MV-4-11 (cell line): ENCODE data around the gene FETUB.
A peak's percentile ranks its signal among the peaks of the same experiment; 100 is the strongest.

Source experiments
- DNase-seq: peaks from one replicate; lab custom pipeline; 2025; lab: John Stamatoyannopoulos, UW

Gene FETUB, protein sequence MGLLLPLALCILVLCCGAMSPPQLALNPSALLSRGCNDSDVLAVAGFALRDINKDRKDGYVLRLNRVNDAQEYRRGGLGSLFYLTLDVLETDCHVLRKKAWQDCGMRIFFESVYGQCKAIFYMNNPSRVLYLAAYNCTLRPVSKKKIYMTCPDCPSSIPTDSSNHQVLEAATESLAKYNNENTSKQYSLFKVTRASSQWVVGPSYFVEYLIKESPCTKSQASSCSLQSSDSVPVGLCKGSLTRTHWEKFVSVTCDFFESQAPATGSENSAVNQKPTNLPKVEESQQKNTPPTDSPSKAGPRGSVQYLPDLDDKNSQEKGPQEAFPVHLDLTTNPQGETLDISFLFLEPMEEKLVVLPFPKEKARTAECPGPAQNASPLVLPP

DNA sequence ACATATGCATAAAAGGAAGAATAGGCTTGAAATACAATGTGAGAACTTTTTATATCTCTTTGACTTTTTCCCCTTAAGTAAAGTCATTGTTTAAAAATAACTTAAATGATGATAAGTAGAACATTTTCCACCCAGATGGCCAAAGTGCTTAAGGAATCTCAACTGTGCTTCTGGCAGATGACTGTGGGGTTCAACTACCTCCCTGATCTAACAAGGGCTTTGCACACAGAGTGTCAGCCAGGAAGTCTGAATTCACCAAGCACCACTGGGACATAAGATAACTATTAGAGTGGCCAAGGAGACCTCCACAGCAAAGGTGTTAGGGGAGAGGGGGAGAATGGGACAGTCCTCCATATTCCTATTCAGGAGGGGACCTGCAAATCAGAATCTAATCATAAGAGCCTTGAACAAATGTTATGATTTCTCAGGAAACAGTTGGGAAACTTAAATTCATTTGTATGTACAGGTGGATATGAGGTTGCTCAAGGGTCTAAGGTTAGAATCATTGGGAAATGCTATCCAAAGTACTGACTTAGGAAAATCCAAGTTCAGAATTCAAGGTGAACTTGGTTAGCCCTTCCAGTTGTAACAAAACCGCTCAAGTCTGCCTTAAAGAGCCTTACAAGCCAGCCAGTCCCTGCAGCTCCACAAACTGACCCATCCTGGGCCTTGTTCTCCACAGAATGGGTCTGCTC, at the start of gene FETUB:
Gene FETUB (plus strand): TSS at position 622 of the 695 bp plus-strand sequence. CDS start 62 bp downstream, at position 684.
- DNase-seq, result no peak

DNA sequence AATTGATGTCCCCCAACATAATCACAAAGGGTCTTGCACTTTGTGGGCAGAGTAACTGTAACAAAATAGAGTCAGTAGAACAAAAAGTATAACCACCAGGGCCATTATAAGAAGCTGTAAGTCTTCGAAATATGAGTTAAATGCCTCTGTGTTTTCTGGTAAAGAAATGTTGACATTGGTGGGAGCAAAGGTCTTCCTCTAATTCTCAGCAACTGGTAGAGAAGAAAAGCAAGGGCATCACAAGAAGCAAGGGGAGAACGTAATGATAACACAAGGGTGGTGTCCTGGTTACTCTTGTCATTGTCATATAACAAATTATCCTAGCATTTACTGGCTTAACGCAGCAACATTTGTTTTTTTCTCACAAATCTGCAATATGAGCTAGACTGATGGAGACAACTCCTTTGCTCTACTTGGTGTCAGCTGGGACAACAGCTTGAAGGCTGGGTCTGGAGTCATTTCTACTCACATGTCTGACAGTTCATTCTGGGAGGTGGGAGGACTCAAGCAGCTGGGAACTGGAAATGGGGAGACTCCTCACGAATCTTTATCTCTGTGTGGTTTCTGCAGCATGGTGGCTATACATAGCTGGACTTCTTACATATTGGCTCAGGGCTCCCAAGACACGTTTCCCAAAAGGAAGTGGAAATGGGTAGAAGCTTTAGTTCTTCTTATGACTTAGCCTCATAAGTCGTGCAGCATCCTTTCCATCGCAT, 49.5 kb upstream of the FETUB start:
- DNase-seq, result peak; percentile 10

DNA sequence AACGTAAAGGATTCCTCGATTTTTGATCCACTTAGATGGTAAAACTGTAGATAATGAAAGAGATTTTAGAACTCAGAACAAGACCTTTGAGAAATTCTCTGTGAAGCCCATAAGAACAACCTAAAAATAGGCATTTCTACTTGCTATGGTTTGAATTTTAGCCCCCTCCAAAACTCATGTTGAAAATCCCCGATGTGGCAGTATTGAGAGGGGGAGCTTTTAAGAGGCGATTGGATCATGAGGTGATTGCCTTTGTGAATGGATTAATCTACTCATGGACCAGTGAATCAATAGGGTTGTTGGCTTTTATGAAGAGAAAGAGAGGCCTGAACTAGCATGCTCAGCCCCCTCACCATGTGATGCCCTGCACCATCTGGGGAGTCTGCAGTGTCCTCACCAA, 47.5 kb upstream of the FETUB start:
- DNase-seq, result no peak

DNA sequence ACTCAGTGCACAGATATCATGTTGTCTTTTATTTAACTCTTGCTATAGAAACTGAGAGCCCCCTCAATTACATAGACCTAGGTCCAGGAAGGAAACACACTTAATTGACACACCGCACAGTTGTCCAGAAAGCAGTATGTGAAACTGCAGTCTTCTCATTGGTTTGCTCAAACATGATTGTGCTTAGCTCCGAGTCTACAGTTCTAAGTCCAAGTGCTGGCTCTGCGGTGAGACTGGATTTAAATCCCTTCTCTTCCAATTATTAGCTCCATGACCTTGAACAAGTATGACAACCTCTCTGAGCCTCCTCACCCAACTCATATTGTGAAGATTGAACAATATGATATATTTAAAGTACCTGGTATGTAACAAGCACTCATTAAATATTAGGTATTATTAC, 46.3 kb upstream of the FETUB start:
- no peak for DNase-seq

DNA sequence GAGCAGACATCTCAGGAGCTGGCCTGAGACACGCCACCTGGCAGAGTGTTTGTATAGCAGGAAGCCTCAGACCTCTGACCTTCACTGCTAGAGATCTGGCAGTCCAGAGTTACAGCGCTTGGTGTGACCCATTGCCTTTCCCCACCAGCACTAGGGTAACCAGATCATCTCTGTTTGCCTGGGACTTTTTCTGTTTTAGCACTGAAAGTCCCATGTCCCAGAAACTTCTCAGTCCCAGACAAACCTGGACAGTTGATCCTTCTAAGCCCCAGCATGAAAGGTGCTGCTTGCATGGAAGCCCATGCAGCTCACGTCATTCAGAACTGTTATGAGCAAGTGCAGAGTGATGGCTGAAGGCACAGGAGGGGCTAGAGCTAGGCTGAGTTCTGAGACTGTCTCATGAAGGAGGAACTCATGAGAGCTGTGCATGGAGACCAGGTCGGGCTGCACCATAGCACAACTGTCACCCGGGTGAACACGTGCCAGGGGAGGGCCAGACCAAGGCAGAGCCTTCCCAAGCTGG, 45.5 kb upstream of the FETUB start:
- DNase-seq, result no peak

DNA sequence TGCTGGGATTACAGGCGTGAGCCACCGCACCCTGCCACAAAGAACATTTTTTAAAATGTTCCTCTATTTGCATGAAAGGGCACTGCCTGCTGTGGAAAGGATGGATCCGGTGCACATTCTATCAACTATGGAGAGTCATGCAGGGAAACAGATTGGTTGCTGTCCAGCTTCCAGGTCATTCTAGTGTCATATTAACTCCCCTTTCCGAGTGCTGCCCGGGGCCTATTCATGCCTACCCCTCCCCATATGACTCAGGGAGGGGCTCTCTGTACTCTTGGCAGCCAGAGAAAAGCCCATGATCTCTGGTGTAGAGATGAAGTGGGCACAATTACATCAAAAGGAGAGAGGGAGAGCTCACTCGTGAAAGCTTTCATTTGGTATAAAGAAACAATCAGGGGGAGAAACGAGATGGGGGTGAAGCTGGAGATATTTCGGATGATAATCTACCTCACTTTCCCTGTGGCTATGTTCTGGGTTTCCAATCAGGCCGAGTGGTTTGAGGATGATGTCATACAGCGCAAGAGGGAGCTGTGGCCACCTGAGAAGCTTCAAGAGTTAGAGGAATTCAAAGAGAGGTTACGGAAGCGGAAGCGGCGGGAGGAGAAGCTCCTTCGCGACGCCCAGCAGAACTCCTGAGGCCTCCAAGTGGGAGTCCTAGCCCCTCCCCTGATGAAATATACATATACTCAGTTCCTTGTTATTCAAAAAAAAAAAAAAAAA, 43.5 kb upstream of the FETUB start:
- DNase-seq, result no peak

DNA sequence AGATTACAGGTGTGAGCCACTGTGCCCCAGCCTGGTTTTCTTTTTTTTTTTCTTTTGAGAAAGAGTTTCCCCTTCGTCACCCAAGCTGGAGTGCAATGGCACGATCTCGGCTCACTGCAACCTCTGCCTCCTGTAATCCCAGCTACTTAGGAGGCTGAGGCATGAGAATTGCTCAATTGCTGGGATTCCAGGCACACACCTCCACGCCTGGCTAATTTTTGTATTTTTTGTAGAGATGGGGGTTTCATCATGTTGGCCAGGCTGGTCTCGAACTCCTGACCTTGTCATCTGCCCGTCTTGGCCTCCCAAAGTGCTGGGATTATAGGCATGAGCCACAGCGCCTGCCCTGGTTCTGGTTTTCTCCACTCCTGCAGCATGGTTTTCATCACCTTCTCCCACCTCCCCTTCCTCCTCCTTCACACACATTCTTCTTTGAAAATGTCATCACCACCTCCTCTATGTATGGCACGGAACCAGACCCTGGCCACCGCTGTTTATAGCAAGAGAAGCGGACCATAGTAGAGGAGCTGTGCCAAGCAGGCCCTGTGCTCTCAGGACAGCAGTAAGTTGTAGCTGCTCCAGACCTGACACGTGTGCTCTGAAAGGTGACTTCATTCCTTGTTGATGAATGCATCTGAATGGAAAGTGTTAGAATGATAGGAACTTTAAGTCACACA, 42.0 kb upstream of the FETUB start:
- no peak for DNase-seq

DNA sequence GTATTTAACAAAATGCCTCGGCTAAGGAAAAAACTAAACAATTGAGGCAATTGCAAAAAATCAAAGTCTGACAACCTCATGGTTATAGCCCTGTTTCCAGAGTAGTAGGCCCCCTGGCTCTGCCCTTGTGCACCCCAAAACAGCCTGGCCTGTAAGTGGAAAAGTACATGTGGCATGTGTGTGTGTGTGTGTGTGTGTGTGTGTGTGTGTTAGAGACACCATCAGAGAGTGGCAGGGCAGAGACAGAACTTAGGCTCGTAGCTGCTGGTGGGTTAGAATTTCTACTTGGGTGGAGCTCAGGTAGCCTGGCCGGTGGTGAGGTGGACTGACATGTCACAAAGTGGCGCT, 41.4 kb upstream of the FETUB start:
- DNase-seq, result no peak

DNA sequence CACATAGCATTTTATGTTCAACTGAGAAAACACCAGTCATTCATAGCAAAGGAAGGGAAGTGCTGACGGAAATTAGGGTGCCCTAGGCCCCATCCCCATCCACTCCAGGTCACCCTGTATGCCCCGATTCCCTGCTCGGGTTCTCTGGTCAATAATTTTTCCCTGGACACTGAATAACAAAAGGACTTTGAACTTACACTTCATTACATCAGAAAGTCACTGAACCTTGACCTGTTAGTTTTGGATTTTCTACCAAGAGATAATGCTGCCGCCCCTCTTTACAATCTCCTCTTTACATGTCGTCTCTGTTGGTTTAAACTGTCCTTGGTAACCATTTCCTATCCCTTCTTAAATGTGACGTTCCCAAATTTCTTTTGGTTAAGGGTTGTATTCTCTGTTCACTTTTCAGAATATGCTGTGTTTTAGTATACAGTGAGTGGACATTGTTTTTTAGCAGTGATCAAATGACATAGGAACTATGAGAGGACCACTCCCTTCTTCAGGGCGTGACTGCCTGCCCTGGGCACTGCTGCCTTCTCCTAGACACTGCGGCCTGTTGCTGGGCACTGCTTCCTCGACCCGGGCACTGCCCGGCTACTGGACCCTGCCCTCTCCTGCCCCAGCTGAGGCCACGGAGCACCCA, 40.9 kb upstream of the FETUB start:
- no peak for DNase-seq

DNA sequence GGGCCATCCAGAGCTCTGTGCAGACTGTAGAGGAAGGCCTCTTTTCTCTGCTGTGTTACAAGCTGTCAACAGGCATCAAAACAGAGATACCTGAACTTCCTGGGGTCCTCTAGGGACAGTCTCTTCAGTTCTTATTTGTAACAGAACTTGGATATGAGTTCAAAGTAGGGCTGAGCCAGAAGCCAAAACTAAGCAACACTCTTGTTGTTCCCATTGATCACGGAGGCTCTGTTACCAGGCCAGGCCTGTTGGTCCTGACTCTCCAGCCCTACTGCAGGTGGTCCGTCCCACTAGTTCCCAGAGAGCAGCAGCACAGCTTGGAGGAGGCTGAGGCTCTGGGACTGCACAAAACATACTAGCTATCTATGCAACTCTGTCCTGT, 40.4 kb upstream of the FETUB start:
- no peak for DNase-seq

DNA sequence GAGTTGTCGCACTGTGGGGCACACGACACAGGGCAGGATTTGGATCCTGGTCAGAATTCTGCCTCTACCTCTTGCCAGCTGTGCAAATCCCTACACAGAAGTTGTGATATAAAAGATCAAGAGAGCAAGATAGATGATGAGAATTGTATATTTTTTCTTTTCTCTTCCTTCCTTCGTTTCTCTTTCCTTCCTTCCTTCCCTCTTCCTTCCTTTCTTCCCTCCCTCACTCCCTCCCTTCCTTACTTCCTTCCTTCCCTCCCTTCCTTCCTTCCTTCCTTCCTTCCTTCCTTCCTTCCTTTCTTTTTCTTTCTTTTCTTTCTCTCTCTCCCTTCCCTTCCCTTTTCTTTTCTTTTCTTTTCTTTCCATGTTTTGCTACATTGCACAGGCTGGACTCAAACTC, 39.3 kb upstream of the FETUB start:
- no peak for DNase-seq

DNA sequence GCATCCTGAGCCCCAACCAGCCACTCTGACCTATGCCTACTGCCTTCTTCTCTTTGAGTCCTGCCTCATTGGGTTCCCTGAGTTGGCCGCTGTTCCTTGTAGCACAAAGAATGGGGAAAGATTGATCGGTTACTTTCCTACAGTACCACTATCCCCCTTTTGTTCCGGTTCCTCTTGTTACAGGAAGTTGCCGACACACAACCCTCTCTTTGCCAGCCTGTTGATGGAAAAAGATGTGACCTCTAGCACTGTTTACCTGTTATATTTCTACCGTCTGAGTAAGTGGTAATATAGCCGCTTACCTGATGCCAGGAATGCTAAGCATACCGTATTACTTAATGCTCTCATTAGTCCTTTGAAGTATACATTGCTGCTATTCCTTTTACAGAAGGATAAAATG, 37.0 kb upstream of the FETUB start:
- peak; percentile 9 for DNase-seq

DNA sequence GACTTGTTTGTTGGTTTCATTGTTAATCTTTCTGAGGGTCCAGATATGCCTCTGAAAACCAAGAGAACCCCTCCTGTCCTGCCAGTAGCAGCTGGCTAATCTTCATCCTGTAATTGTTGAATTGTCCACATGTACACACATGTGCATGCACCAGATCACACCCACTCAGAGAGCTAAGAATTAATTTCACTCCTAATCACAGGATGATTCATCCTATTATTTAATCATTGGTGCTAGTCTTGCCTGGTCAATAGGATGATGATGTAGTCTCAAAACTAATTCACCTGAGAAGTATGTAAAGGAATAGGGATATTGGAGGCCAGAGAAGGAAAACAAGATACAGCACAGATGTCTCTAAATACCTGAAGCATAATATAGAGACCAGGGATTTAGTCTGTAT, 35.1 kb upstream of the FETUB start:
- no peak for DNase-seq

DNA sequence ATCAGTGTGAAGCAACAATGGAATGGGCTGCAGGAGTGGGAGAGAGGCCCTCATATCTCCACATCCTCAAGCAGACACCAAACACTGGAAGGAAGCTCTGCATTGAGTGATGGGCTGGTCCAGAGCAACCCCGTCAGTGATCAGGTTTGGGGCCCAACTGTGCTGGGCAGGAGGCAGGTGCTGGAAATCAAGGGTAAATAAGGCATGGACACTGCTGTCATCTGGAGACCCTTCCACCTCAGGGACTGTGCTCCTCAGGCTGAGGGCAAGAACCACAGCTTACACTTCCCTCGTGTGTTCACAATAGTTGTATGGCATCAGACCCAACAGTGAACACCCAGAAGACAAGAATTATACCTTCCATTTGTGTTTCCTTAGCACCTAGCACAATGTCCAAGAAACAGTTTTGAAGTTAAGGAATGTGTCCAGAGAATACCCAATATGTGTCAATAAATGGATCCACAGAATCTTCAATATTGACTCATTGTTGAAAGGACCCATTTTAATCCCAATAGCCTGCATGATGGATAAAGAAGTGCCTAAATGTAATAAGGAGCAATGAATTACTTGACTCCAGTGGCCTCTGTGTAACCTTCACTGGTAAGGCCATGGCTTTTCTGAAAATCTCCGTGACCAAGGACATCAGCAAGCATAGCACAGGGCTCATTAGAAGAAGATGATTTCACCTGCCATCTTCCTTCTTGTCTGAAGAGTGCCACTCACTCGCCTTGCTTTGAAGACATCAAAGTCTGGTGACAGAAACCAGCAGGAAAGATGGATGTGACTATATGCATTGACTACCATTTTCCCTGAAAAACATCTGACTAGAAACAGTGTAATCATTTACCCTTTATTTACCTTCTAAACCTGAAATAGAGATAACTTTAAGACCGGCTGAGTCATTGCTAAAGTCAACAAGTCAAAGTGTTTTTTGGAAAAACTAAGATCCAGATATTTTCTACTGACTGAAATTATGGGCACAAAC, 34.3 kb upstream of the FETUB start:
- no peak for DNase-seq

DNA sequence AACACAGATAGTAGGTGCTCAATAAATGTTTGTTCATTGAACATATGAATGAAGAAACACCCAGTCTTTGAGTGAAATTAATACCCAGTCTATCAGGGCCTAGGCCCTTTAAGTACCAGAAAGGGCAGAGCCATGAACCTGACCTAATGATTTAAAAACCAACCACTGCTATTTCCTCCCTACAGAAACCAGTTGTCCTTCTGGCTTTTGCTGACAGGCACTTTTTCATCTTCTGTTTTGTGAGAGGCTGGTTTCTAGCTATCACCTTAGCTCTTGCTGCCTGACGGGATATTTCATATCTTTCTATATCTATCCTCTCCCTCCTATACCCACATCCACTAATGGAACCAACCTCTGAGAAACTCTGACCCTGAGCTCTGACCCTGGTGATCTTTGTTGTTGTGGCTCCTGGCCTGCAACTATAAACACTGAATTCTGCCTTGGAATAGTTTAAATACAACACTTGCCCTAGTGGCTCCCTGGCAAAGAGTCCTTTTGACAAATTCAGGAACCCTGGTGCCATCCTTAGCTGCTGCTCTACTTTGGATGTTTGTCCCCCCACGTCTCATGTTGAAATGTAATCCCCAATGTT, 31.5 kb upstream of the FETUB start:
- no peak for DNase-seq

DNA sequence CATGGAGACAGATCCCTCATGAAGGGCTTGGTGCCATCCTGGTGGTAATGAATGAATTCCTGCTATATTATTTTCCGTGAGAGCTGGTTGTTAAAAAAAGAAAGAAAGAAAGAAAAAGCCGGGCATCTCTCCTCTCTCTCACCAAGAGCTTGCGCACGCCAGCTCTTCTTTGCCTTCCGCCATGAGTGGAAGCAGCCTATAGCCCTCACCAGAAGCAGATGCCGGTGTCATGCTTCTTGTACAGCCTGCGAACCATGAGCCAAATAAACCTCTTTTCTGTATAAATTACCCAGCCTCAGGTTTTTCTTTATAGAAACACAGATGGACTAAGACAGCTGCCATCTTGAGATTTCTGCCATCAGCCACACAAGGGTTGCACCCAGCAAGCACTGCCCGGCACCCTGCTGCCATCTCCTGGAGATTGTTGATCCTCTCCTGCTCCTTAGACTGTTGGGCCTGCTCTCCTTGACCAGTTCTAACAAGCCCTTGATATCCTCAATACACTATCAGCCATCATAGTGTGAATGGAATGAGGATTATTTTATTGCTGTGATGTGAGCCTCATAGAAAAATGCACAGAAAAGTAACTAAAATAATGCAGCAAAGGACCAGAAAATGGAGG, 30.8 kb upstream of the FETUB start:
- peak; percentile 1 for DNase-seq

DNA sequence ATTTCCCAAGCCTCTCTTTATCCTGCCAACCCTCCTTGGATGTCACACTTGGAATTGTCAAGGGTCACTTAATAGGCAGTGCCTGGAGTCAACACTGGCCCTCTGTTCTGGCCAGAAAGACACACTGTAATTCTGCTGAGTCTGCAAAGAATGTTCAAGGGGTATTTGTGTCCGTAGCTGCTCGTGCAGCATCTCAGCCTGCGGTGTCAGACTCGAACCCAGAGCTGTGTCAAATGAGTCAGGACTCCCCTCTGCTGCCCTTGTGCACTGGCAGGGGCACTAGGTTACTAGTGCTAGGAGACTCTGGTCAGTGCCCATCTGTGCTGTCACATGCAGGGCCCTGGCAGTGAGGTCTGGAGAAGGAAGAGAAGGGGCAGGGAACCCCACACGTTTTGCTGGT, 28.1 kb upstream of the FETUB start:
- DNase-seq, result no peak

DNA sequence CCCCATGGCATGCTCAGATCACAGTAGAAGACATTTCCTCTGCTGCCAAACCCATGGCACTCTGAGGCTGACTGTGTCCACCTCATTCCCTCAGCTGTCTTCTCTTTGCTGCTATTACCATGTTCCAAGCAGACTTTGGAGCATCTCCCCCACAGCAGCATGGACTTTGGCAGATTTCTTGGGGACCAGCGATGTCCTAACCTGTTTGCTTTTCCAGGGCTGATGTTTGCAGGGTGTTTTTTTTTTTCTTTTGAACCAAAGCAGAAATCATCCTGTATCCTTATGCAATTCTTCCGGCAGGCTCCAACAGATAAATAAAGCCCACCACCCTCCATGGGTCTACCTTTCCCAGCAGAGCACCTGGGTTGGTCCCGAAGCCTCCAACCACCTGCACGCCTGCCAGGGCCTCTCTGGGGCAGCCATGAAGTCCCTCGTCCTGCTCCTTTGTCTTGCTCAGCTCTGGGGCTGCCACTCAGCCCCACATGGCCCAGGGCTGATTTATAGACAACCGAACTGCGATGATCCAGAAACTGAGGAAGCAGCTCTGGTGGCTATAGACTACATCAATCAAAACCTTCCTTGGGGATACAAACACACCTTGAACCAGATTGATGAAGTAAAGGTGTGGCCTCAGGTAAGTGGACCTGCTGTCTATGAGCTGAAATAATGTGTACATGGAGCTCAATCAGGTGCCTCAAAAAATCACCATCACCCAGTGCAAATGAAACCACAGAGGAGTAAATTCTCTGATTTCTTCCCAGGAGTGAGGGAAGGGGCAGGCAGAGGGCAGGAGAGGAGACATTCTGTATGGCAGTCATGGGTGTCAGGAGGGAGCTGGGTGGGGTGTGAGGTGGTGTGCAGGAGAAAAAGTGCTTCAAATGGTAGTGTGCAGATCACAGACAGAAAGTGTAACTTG, 27.2 kb upstream of the FETUB start, which contains the start of gene AHSG:
Gene AHSG (plus strand): TSS at position 340 of the 916 bp plus-strand sequence. CDS start 82 bp downstream, at position 422.
- no peak for DNase-seq
